ENCODE results near the gene RANBP17. TPM values are rescaled to one million over a fixed set of nuclear protein-coding genes. Genes with fewer than 3 reads are reported as not detected.
"Not testable (repeated sequence)": the region's sequence is repeated elsewhere in the genome, so short reads cannot be mapped to it uniquely, and the experiment has no call there.

Gene RANBP17
- total and polyA plus RNA-seq, 3 experiments from 2014 or later, result not detected

- H3K4me1 ChIP-seq (ENCODE audit: insufficient read depth, low read length); H3K4me1 Mint-ChIP-seq; POLR2A ChIA-PET; H3K9me3 Mint-ChIP-seq; H3K27me3 Mint-ChIP-seq; H3K36me3 ChIP-seq (ENCODE audit: insufficient read depth, low read length); H3K9me3 ChIP-seq (ENCODE audit: low read length); H3K27ac ChIP-seq (ENCODE audit: low read depth, low read length); H3K36me3 Mint-ChIP-seq; H3K4me3 Mint-ChIP-seq; H3K27me3 ChIP-seq (ENCODE audit: insufficient read depth, low read length, poor library complexity, severe bottlenecking); DNase-seq; H3K4me3 ChIP-seq (ENCODE audit: low read length); H3K27ac Mint-ChIP-seq; CTCF ChIA-PET: not testable (repeated sequence)
These were observed 27.8 kb upstream of the RANBP17 start for GRCh38 chr5:170833981-170834380.

GRCh38 chr5:170836226-170836625 is 25.6 kb upstream of the RANBP17 start:
- H3K36me3 Mint-ChIP-seq, result no peaks in the 10 kb centered on the region
- ChIA-PET CTCF (no interaction called here), POLR2A (no interaction called here)
- H3K27ac ChIP-seq (ENCODE audit: low read depth, low read length), result no peak overlapping the region
- no peak overlapping the region for H3K27ac Mint-ChIP-seq
- H3K4me1 Mint-ChIP-seq, result no peaks in the 10 kb centered on the region
- peaks cover 0 to 6% (median 4%) of the 10 kb centered on the region in 5 donors for H3K9me3 Mint-ChIP-seq
- H3K4me3 ChIP-seq (ENCODE audit: low read length), result no peak overlapping the region
- DNase-seq, result no peak
- no peak overlapping the region for H3K4me3 Mint-ChIP-seq
- no peaks in the 10 kb centered on the region for H3K4me1 ChIP-seq (ENCODE audit: insufficient read depth, low read length)
- H3K36me3 ChIP-seq (ENCODE audit: insufficient read depth, low read length), result no peaks in the 10 kb centered on the region
- H3K27me3 ChIP-seq (ENCODE audit: insufficient read depth, low read length, poor library complexity, severe bottlenecking), result no peaks in the 10 kb centered on the region
- no peaks in the 10 kb centered on the region for H3K9me3 ChIP-seq (ENCODE audit: low read length)
- no peaks in the 10 kb centered on the region for H3K27me3 Mint-ChIP-seq

GRCh38 chr5:170843870-170844269 is 17.9 kb upstream of the RANBP17 start:
- Histone ChIP-seq H3K36me3 (ENCODE audit: insufficient read depth, low read length) (no peaks in the 10 kb centered on the region), H3K27ac (ENCODE audit: low read depth, low read length) (no peak overlapping the region), H3K4me1 (ENCODE audit: insufficient read depth, low read length) (no peaks in the 10 kb centered on the region), H3K27me3 (ENCODE audit: insufficient read depth, low read length, poor library complexity, severe bottlenecking) (no peaks in the 10 kb centered on the region), H3K4me3 (ENCODE audit: low read length) (no peak overlapping the region), H3K9me3 (ENCODE audit: low read length) (no peaks in the 10 kb centered on the region)
- Mint-ChIP-seq H3K36me3 (no peaks in the 10 kb centered on the region), H3K9me3 (peaks cover 0 to 4% (median 3%) of the 10 kb centered on the region in 5 donors), H3K4me1 (no peaks in the 10 kb centered on the region), H3K27me3 (no peaks in the 10 kb centered on the region), H3K27ac (no peak overlapping the region), H3K4me3 (no peak overlapping the region)
- POLR2A ChIA-PET, result no interaction called here
- CTCF ChIA-PET, result no interaction called here
- DNase-seq, result no peak

- Mint-ChIP-seq H3K27ac (no peak overlapping the region), H3K4me3 (no peak overlapping the region), H3K4me1 (no peaks in the 10 kb centered on the region), H3K36me3 (no peaks in the 10 kb centered on the region), H3K9me3 (peaks cover 0 to 4% (median 3%) of the 10 kb centered on the region in 5 donors), H3K27me3 (no peaks in the 10 kb centered on the region)
- Histone ChIP-seq H3K4me1 (ENCODE audit: insufficient read depth, low read length) (no peaks in the 10 kb centered on the region), H3K9me3 (ENCODE audit: low read length) (no peaks in the 10 kb centered on the region), H3K27me3 (ENCODE audit: insufficient read depth, low read length, poor library complexity, severe bottlenecking) (no peaks in the 10 kb centered on the region), H3K36me3 (ENCODE audit: insufficient read depth, low read length) (no peaks in the 10 kb centered on the region), H3K27ac (ENCODE audit: low read depth, low read length) (no peak overlapping the region), H3K4me3 (ENCODE audit: low read length) (no peak overlapping the region)
- CTCF ChIA-PET, result no interaction called here
- DNase-seq, result no peak
- POLR2A ChIA-PET, result no interaction called here
These were observed 17.2 kb upstream of the RANBP17 start for GRCh38 chr5:170844651-170845050.

GRCh38 chr5:170846416-170846815 is 15.4 kb upstream of the RANBP17 start:
- ChIA-PET CTCF (no interaction called here), POLR2A (no interaction called here)
- H3K27me3 ChIP-seq (ENCODE audit: insufficient read depth, low read length, poor library complexity, severe bottlenecking), result no peaks in the 10 kb centered on the region
- Mint-ChIP-seq H3K4me3 (no peak overlapping the region), H3K36me3 (no peaks in the 10 kb centered on the region), H3K27me3 (no peaks in the 10 kb centered on the region), H3K4me1 (no peaks in the 10 kb centered on the region), H3K9me3 (peaks cover 0 to 4% (median 3%) of the 10 kb centered on the region in 5 donors), H3K27ac (no peak overlapping the region)
- no peak for DNase-seq
- no peaks in the 10 kb centered on the region for H3K36me3 ChIP-seq (ENCODE audit: insufficient read depth, low read length)
- H3K4me3 ChIP-seq (ENCODE audit: low read length), result no peak overlapping the region
- no peaks in the 10 kb centered on the region for H3K4me1 ChIP-seq (ENCODE audit: insufficient read depth, low read length)
- H3K9me3 ChIP-seq (ENCODE audit: low read length), result no peaks in the 10 kb centered on the region
- no peak overlapping the region for H3K27ac ChIP-seq (ENCODE audit: low read depth, low read length)

GRCh38 chr5:170846846-170847245 is 15.0 kb upstream of the RANBP17 start:
- ChIA-PET POLR2A (no interaction called here), CTCF (no interaction called here)
- H3K36me3 ChIP-seq (ENCODE audit: insufficient read depth, low read length), result no peaks in the 10 kb centered on the region
- Mint-ChIP-seq H3K9me3 (peaks cover 0 to 3% (median 3%) of the 10 kb centered on the region in 5 donors), H3K4me3 (no peak overlapping the region), H3K27me3 (no peaks in the 10 kb centered on the region), H3K36me3 (no peaks in the 10 kb centered on the region), H3K4me1 (no peaks in the 10 kb centered on the region), H3K27ac (no peak overlapping the region)
- DNase-seq, result no peak
- H3K4me1 ChIP-seq (ENCODE audit: insufficient read depth, low read length), result no peaks in the 10 kb centered on the region
- H3K9me3 ChIP-seq (ENCODE audit: low read length), result no peaks in the 10 kb centered on the region
- H3K27ac ChIP-seq (ENCODE audit: low read depth, low read length), result no peak overlapping the region
- H3K4me3 ChIP-seq (ENCODE audit: low read length), result no peak overlapping the region
- H3K27me3 ChIP-seq (ENCODE audit: insufficient read depth, low read length, poor library complexity, severe bottlenecking), result no peaks in the 10 kb centered on the region

GRCh38 chr5:170848033-170848432 is 13.8 kb upstream of the RANBP17 start:
- Histone ChIP-seq H3K9me3 (ENCODE audit: low read length) (no peaks in the 10 kb centered on the region), H3K4me3 (ENCODE audit: low read length) (no peak overlapping the region), H3K27ac (ENCODE audit: low read depth, low read length) (no peak overlapping the region), H3K36me3 (ENCODE audit: insufficient read depth, low read length) (no peaks in the 10 kb centered on the region), H3K4me1 (ENCODE audit: insufficient read depth, low read length) (no peaks in the 10 kb centered on the region), H3K27me3 (ENCODE audit: insufficient read depth, low read length, poor library complexity, severe bottlenecking) (no peaks in the 10 kb centered on the region)
- Mint-ChIP-seq H3K27ac (no peak overlapping the region), H3K27me3 (no peaks in the 10 kb centered on the region), H3K9me3 (peaks cover 0 to 3% (median 2%) of the 10 kb centered on the region in 5 donors), H3K4me1 (no peaks in the 10 kb centered on the region), H3K36me3 (no peaks in the 10 kb centered on the region), H3K4me3 (no peak overlapping the region)
- ChIA-PET CTCF (no interaction called here), POLR2A (no interaction called here)
- no peak for DNase-seq

- Mint-ChIP-seq H3K36me3 (no peaks in the 10 kb centered on the region), H3K27ac (no peak overlapping the region), H3K4me1 (no peaks in the 10 kb centered on the region), H3K27me3 (peaks cover 0 to 3% of the 10 kb centered on the region in 2 donors), H3K4me3 (no peak overlapping the region), H3K9me3 (peaks cover 0 to 3% (median 2%) of the 10 kb centered on the region in 5 donors)
- Histone ChIP-seq H3K27me3 (ENCODE audit: insufficient read depth, low read length, poor library complexity, severe bottlenecking) (no peaks in the 10 kb centered on the region), H3K27ac (ENCODE audit: low read depth, low read length) (no peak overlapping the region), H3K4me1 (ENCODE audit: insufficient read depth, low read length) (no peaks in the 10 kb centered on the region), H3K4me3 (ENCODE audit: low read length) (no peak overlapping the region), H3K36me3 (ENCODE audit: insufficient read depth, low read length) (no peaks in the 10 kb centered on the region), H3K9me3 (ENCODE audit: low read length) (no peaks in the 10 kb centered on the region)
- DNase-seq, result no peak
- CTCF ChIA-PET, result no interaction called here
- POLR2A ChIA-PET, result no interaction called here
These were observed 12.4 kb upstream of the RANBP17 start for GRCh38 chr5:170849374-170849773.

GRCh38 chr5:170854566-170854965 is 7.3 kb upstream of the RANBP17 start:
- H3K36me3 ChIP-seq (ENCODE audit: insufficient read depth, low read length), result no peaks in the 10 kb centered on the region
- no peak overlapping the region for H3K4me3 Mint-ChIP-seq
- ChIA-PET CTCF (no interaction called here), POLR2A (no interaction called here)
- no peaks in the 10 kb centered on the region for H3K9me3 ChIP-seq (ENCODE audit: low read length)
- no peaks in the 10 kb centered on the region for H3K4me1 Mint-ChIP-seq
- H3K27me3 ChIP-seq (ENCODE audit: insufficient read depth, low read length, poor library complexity, severe bottlenecking), result no peaks in the 10 kb centered on the region
- H3K9me3 Mint-ChIP-seq, result peaks cover 3 to 7% (median 5%) of the 10 kb centered on the region in 5 donors
- no peak for DNase-seq
- no peak overlapping the region for H3K4me3 ChIP-seq (ENCODE audit: low read length)
- H3K27ac ChIP-seq (ENCODE audit: low read depth, low read length), result no peak overlapping the region
- no peak overlapping the region for H3K27ac Mint-ChIP-seq
- no peaks in the 10 kb centered on the region for H3K36me3 Mint-ChIP-seq
- H3K4me1 ChIP-seq (ENCODE audit: insufficient read depth, low read length), result no peaks in the 10 kb centered on the region
- peaks cover 2 to 3% of the 10 kb centered on the region in 2 donors for H3K27me3 Mint-ChIP-seq

Data from CD8-positive, alpha-beta memory T cell (primary cell).